Body of pancreas (tissue), 4 donors: ENCODE results near the gene OAS3. TPM values are rescaled to one million over a fixed set of nuclear protein-coding genes. Genes with fewer than 3 reads are reported as not detected.
"Not testable (repeated sequence)": the region's sequence is repeated elsewhere in the genome, so short reads cannot be mapped to it uniquely, and the experiment has no call there.

Experiments used
- ATAC-seq: fragments of 150-250 bp; one replicate; pipeline ENCODE4 v1.9.1; 2016
- DNase-seq, 4 donors: peaks; one replicate each; pipeline ENCODE4 v3.0.0-alpha.2; 2019
- H3K27ac ChIP-seq, 4 donors: fragments of 200-600 bp; sonication (generic); 1 replicate in 3 of 4; 2 replicates in 1 of 4; pipeline versions ENCODE4 v1.5.1 to v1.6.1; 2016 to 2019; ENCODE audit warnings: mild to moderate bottlenecking in 1 of 4, mixed read lengths in 1 of 4, moderate library complexity in 1 of 4
- H3K27me3 ChIP-seq, 2 donors: fragments of 200-600 bp; sonication (generic); one replicate each; pipeline ENCODE4 v1.6.0; 2016; ENCODE audit warnings: mild to moderate bottlenecking in 1 of 2
- H3K36me3 ChIP-seq, 2 donors: fragments of 200-600 bp; sonication (generic); replicated peaks in 1 of 2; 2 replicates each; pipeline ENCODE4 v1.5.1; 2016; ENCODE audit warnings: low read depth in 2 of 2; ENCODE audit not compliant: insufficient read depth in 1 of 2
- H3K4me1 ChIP-seq: fragments of 200-600 bp; sonication (generic); one replicate; pipeline ENCODE4 v1.6.0; 2016
- H3K4me3 ChIP-seq, 2 donors: fragments of 200-600 bp; sonication (generic); 1 replicate in 1 of 2; 2 replicates in 1 of 2; pipeline ENCODE4 v1.5.1; 2016 to 2019
- H3K9me3 ChIP-seq, 3 donors: fragments of 200-600 bp; sonication (generic); 1 replicate in 2 of 3; 2 replicates in 1 of 3; pipeline ENCODE4 v1.5.1; 2016
- CTCF ChIP-seq, 7 experiments: fragments of 450-650 bp in 4 of 7; fragments of 200-600 bp in 3 of 7; sonication (generic) in 3 of 7; IDR thresholded peaks; one replicate each; pipeline ENCODE4 v1.5.1; 2016 to 2019; ENCODE audit warnings: antibody characterized with exemption in 7 of 7
- POLR2A ChIP-seq, 3 donors: fragments of 450-650 bp; IDR thresholded peaks; one replicate each; pipeline ENCODE4 v1.6.1; 2016; ENCODE audit warnings: antibody characterized with exemption in 3 of 3, mild to moderate bottlenecking in 2 of 3
- WGBS, 2 donors: methylation state at CpG; one replicate each; pipeline ENCODE4 v1.1.5; 2017; 5-methylcytosine and 5-hydroxymethylcytosine counted together
- intact Hi-C: fragments of 100-400 bp; cut with DNase I; formaldehyde crosslinking; loops from one replicate; pipeline ENCODE4 v1.15.1; 2023
- total RNA-seq, 2 donors: library from RNA; depleted of rRNA; stranded (reverse); fragments of >200 nt; gene quantifications; one replicate each; pipeline ENCODE4 v1.1.0, GENCODE V29; 2016

Gene OAS3
- total RNA-seq, 2 donors from 2014 or later = 2.3 to 18.1 TPM

- DNase-seq (no peak), ATAC-seq (no peak)
- intact Hi-C loops = no loop called here
- TF ChIP-seq POLR2A (IDR thresholded peaks at IDR 0.05) (no peak), CTCF (IDR thresholded peaks at IDR 0.05) (no peak)
- H3K27ac ChIP-seq = peak overlapping the region in 3 of 4 donors; percentile 40 to 65 (median 48)
- no peaks in the 10 kb centered on the region for H3K27me3 ChIP-seq
- H3K4me3 ChIP-seq = no peak overlapping the region
- H3K9me3 ChIP-seq = no peaks in the 10 kb centered on the region
- H3K4me1 ChIP-seq = peaks cover 11% of the 10 kb centered on the region
- WGBS, 2 donors = 5 to 9% methylated on average over 7 of the region's 7 CpGs
- H3K36me3 ChIP-seq = no peaks in the 10 kb centered on the region
Measured at GRCh38 chr12:112924986-112925385, 13.3 kb upstream of the OAS3 start.

- intact Hi-C loops, H3K9me3 ChIP-seq, ATAC-seq, H3K36me3 ChIP-seq, H3K4me3 ChIP-seq, H3K27me3 ChIP-seq, DNase-seq, H3K27ac ChIP-seq: not testable (repeated sequence)
- H3K4me1 ChIP-seq = peaks cover 11% of the 10 kb centered on the region
- WGBS, 2 donors = 40 to 53% methylated on average over 7 of the region's 7 CpGs
Measured at GRCh38 chr12:112926416-112927033, 11.7 kb upstream of the OAS3 start.

GRCh38 chr12:112927475-112927874, 10.8 kb upstream of the OAS3 start:
- Histone ChIP-seq H3K4me1 (peaks cover 11% of the 10 kb centered on the region), H3K27ac (no peak overlapping the region), H3K27me3 (no peaks in the 10 kb centered on the region), H3K9me3 (no peaks in the 10 kb centered on the region), H3K36me3 (no peaks in the 10 kb centered on the region), H3K4me3 (no peak overlapping the region)
- WGBS, 2 donors = 62 to 76% methylated on average over 3 of the region's 3 CpGs
- no peak for DNase-seq
- no peak for ATAC-seq
- intact Hi-C loops = no loop called here
- no peak for TF ChIP-seq POLR2A (IDR thresholded peaks at IDR 0.05)

- 50 to 74% methylated on average over 2 of the region's 2 CpGs for WGBS, 2 donors
- H3K4me1 ChIP-seq = peaks cover 11% of the 10 kb centered on the region
- H3K4me3 ChIP-seq = no peak overlapping the region
- H3K9me3 ChIP-seq = no peaks in the 10 kb centered on the region
- ATAC-seq (no peak), DNase-seq (no peak)
- H3K36me3 ChIP-seq = no peaks in the 10 kb centered on the region
- no peaks in the 10 kb centered on the region for H3K27me3 ChIP-seq
- intact Hi-C loops = no loop called here
- H3K27ac ChIP-seq = no peak overlapping the region
- no peak for TF ChIP-seq POLR2A (IDR thresholded peaks at IDR 0.05)
- TF ChIP-seq CTCF (IDR thresholded peaks at IDR 0.05) = no peak
Measured at GRCh38 chr12:112927925-112928324, 10.3 kb upstream of the OAS3 start.

- ATAC-seq = no peak
- TF ChIP-seq CTCF (IDR thresholded peaks at IDR 0.05) (no peak), POLR2A (IDR thresholded peaks at IDR 0.05) (no peak)
- no peaks in the 10 kb centered on the region for H3K36me3 ChIP-seq
- H3K4me1 ChIP-seq = peaks cover 11% of the 10 kb centered on the region
- H3K27ac ChIP-seq = no peak overlapping the region
- WGBS, 2 donors = 83 to 86% methylated on average over 1 of the region's 1 CpG
- H3K4me3 ChIP-seq = no peak overlapping the region
- no peaks in the 10 kb centered on the region for H3K9me3 ChIP-seq
- no peak for DNase-seq
- H3K27me3 ChIP-seq = no peaks in the 10 kb centered on the region
- intact Hi-C loops = no loop called here
Measured at GRCh38 chr12:112928978-112929377, 9.3 kb upstream of the OAS3 start.

- TF ChIP-seq CTCF (IDR thresholded peaks at IDR 0.05) = no peak
- TF ChIP-seq POLR2A (IDR thresholded peaks at IDR 0.05) = no peak
- DNase-seq (no peak), ATAC-seq (no peak)
- no peak overlapping the region for H3K4me3 ChIP-seq
- H3K27ac ChIP-seq = no peak overlapping the region
- H3K27me3 ChIP-seq = no peaks in the 10 kb centered on the region
- intact Hi-C loops = no loop called here
- WGBS, 2 donors = 87 to 88% methylated on average over 3 of the region's 3 CpGs
- peaks cover 8% of the 10 kb centered on the region for H3K4me1 ChIP-seq
- H3K9me3 ChIP-seq = no peaks in the 10 kb centered on the region
- H3K36me3 ChIP-seq = no peaks in the 10 kb centered on the region
Measured at GRCh38 chr12:112929715-112930114, 8.6 kb upstream of the OAS3 start.
